ENCODE results near the gene PBRM1. TPM values are rescaled to one million over a fixed set of nuclear protein-coding genes. Genes with fewer than 3 reads are reported as not detected.

Gene PBRM1
- total RNA-seq, 4 donors from 2014 or later: 60.3 to 335 (median 134) TPM

- intact Hi-C loops (cut with DNase I; ENCODE audit: low total_unique reads): no loop called here
- no peak overlapping the region for H3K27ac ChIP-seq
- no peak for DNase-seq
- in situ Hi-C loops (cut with MboI; ENCODE audit: low pct_ligation_motif_present in 1 of 4, low pct_unique_long_range_greater_than_20kb in 1 of 4, low sequenced_read_pairs in 3 of 4): no loop called here
- no peaks in the 10 kb centered on the region for H3K36me3 ChIP-seq
- no peaks in the 10 kb centered on the region for H3K27me3 ChIP-seq
- TF ChIP-seq POLR2A (IDR thresholded peaks at IDR 0.05): no peak
- no peak for TF ChIP-seq CTCF (IDR thresholded peaks at IDR 0.05)
- TF ChIP-seq POLR2AphosphoS5 (IDR thresholded peaks at IDR 0.05): no peak
- TF ChIP-seq EP300 (IDR thresholded peaks at IDR 0.05; ENCODE audit: low read depth): no peak
- WGBS, 2 donors (ENCODE audit: low coverage in 1 of 2): 60 to 82% methylated on average over 1 to 22 of the region's 25 CpGs
- H3K9me3 ChIP-seq: no peaks in the 10 kb centered on the region
- peak overlapping the region in 2 of 4 donors; percentile 18 to 35 for H3K4me3 ChIP-seq
- H3K4me1 ChIP-seq: peaks cover 0 to 4% (median 0%) of the 10 kb centered on the region in 4 donors
Measured at GRCh38 chr3:52517796-52518722, 167.7 kb downstream of the PBRM1 start.

GRCh38 chr3:52516509-52517195, 169.1 kb downstream of the PBRM1 start:
- H3K4me1 ChIP-seq: peaks cover 0 to 4% (median 0%) of the 10 kb centered on the region in 4 donors
- DNase-seq: no peak
- in situ Hi-C loops (cut with MboI; ENCODE audit: low pct_ligation_motif_present in 1 of 4, low pct_unique_long_range_greater_than_20kb in 1 of 4, low sequenced_read_pairs in 3 of 4): no loop called here
- TF ChIP-seq POLR2A (IDR thresholded peaks at IDR 0.05) (no peak), POLR2AphosphoS5 (IDR thresholded peaks at IDR 0.05) (no peak), EP300 (IDR thresholded peaks at IDR 0.05; ENCODE audit: low read depth) (no peak), CTCF (IDR thresholded peaks at IDR 0.05) (no peak)
- H3K27ac ChIP-seq: no peak overlapping the region
- H3K4me3 ChIP-seq: no peak overlapping the region
- intact Hi-C loops (cut with DNase I; ENCODE audit: low total_unique reads): no loop called here
- H3K27me3 ChIP-seq: no peaks in the 10 kb centered on the region
- WGBS, 2 donors (ENCODE audit: low coverage in 1 of 2): 87 to 100% methylated on average over 1 to 16 of the region's 19 CpGs
- H3K36me3 ChIP-seq: no peaks in the 10 kb centered on the region
- no peaks in the 10 kb centered on the region for H3K9me3 ChIP-seq

GRCh38 chr3:52515192-52515591, 170.5 kb downstream of the PBRM1 start:
- Histone ChIP-seq H3K4me1 (peaks cover 0 to 4% (median 0%) of the 10 kb centered on the region in 4 donors), H3K27me3 (no peaks in the 10 kb centered on the region), H3K27ac (no peak overlapping the region), H3K4me3 (no peak overlapping the region), H3K36me3 (no peaks in the 10 kb centered on the region), H3K9me3 (no peaks in the 10 kb centered on the region)
- DNase-seq: no peak
- intact Hi-C loops (cut with DNase I; ENCODE audit: low total_unique reads) (no loop called here), in situ Hi-C loops (cut with MboI; ENCODE audit: low pct_ligation_motif_present in 1 of 4, low pct_unique_long_range_greater_than_20kb in 1 of 4, low sequenced_read_pairs in 3 of 4) (no loop called here)
- 20 to 54% methylated on average over 2 to 6 of the region's 6 CpGs for WGBS, 2 donors (ENCODE audit: low coverage in 1 of 2)
- no peak for TF ChIP-seq CTCF (IDR thresholded peaks at IDR 0.05)
- TF ChIP-seq POLR2AphosphoS5 (IDR thresholded peaks at IDR 0.05): no peak
- TF ChIP-seq POLR2A (IDR thresholded peaks at IDR 0.05): no peak
- no peak for TF ChIP-seq EP300 (IDR thresholded peaks at IDR 0.05; ENCODE audit: low read depth)

GRCh38 chr3:52514576-52514975, 171.1 kb downstream of the PBRM1 start:
- 93% methylated on average over 9 of the region's 11 CpGs; no CpG with 5 or more reads in 1 of the 2 donors for WGBS, 2 donors (ENCODE audit: low coverage in 1 of 2)
- in situ Hi-C loops (cut with MboI; ENCODE audit: low pct_ligation_motif_present in 1 of 4, low pct_unique_long_range_greater_than_20kb in 1 of 4, low sequenced_read_pairs in 3 of 4) (no loop called here), intact Hi-C loops (cut with DNase I; ENCODE audit: low total_unique reads) (no loop called here)
- Histone ChIP-seq H3K4me1 (peaks cover 0 to 4% (median 0%) of the 10 kb centered on the region in 4 donors), H3K27me3 (no peaks in the 10 kb centered on the region), H3K27ac (no peak overlapping the region), H3K4me3 (no peak overlapping the region), H3K9me3 (no peaks in the 10 kb centered on the region), H3K36me3 (no peaks in the 10 kb centered on the region)
- TF ChIP-seq POLR2AphosphoS5 (IDR thresholded peaks at IDR 0.05): no peak
- no peak for DNase-seq
